ENCODE results near the gene SMNDC1.

The SMNDC1 gene

GRCh38 chr10:110343947-110344346 lies 39.2 kb upstream of the SMNDC1 start:
- no peak overlapping the region for H3K4me3 ChIP-seq (replicated peaks; ENCODE audit: insufficient read depth, low read length)
- no peaks in the 10 kb centered on the region for H3K27me3 ChIP-seq (ENCODE audit: insufficient read depth, poor library complexity, severe bottlenecking)
- no peak for DNase-seq (ENCODE audit: low read depth in 1 of 2, low spot score in 1 of 2)
- TF ChIP-seq GABPA (IDR thresholded peaks at IDR 0.05; ENCODE audit: low read depth), result no peak
- TF ChIP-seq CTCF (IDR thresholded peaks at IDR 0.05; ENCODE audit: insufficient read depth, low read length), result no peak
- TF ChIP-seq REST (IDR thresholded peaks at IDR 0.05; ENCODE audit: insufficient replicate concordance, low read depth), result no peak
- no peak for TF ChIP-seq SPI1 (IDR thresholded peaks at IDR 0.05; ENCODE audit: borderline replicate concordance, low read depth)
- TF ChIP-seq POLR2AphosphoS5 (IDR thresholded peaks at IDR 0.05; ENCODE audit: low read depth), result no peak
- H3K27ac ChIP-seq (replicated peaks), result no peak overlapping the region

GRCh38 chr10:110340816-110341215 lies 36.1 kb upstream of the SMNDC1 start:
- no peaks in the 10 kb centered on the region for H3K27me3 ChIP-seq (ENCODE audit: insufficient read depth, poor library complexity, severe bottlenecking)
- no peak for TF ChIP-seq GABPA (IDR thresholded peaks at IDR 0.05; ENCODE audit: low read depth)
- TF ChIP-seq SPI1 (IDR thresholded peaks at IDR 0.05; ENCODE audit: borderline replicate concordance, low read depth), result 0 out of 2 replicates have a peak, but pooled peaks have one; percentile 3
- no peak for TF ChIP-seq CTCF (IDR thresholded peaks at IDR 0.05; ENCODE audit: insufficient read depth, low read length)
- no peak for TF ChIP-seq POLR2AphosphoS5 (IDR thresholded peaks at IDR 0.05; ENCODE audit: low read depth)
- TF ChIP-seq REST (IDR thresholded peaks at IDR 0.05; ENCODE audit: insufficient replicate concordance, low read depth), result no peak
- no peak overlapping the region for H3K4me3 ChIP-seq (replicated peaks; ENCODE audit: insufficient read depth, low read length)
- no peak overlapping the region for H3K27ac ChIP-seq (replicated peaks)
- no peak for DNase-seq (ENCODE audit: low read depth in 1 of 2, low spot score in 1 of 2)

- Histone ChIP-seq H3K4me3 (replicated peaks; ENCODE audit: insufficient read depth, low read length) (no peak overlapping the region), H3K27me3 (ENCODE audit: insufficient read depth, poor library complexity, severe bottlenecking) (no peaks in the 10 kb centered on the region), H3K27ac (replicated peaks) (no peak overlapping the region)
- DNase-seq (ENCODE audit: low read depth in 1 of 2, low spot score in 1 of 2), result no peak
- TF ChIP-seq SPI1 (IDR thresholded peaks at IDR 0.05; ENCODE audit: borderline replicate concordance, low read depth), result no peak
- TF ChIP-seq GABPA (IDR thresholded peaks at IDR 0.05; ENCODE audit: low read depth), result no peak
- TF ChIP-seq POLR2AphosphoS5 (IDR thresholded peaks at IDR 0.05; ENCODE audit: low read depth), result no peak
- TF ChIP-seq REST (IDR thresholded peaks at IDR 0.05; ENCODE audit: insufficient replicate concordance, low read depth), result no peak
- no peak for TF ChIP-seq CTCF (IDR thresholded peaks at IDR 0.05; ENCODE audit: insufficient read depth, low read length)
These were observed 35.4 kb upstream of the SMNDC1 start for GRCh38 chr10:110340122-110340521.
